ENCODE data around the gene ITGAE.

ITGAE gene

DNA sequence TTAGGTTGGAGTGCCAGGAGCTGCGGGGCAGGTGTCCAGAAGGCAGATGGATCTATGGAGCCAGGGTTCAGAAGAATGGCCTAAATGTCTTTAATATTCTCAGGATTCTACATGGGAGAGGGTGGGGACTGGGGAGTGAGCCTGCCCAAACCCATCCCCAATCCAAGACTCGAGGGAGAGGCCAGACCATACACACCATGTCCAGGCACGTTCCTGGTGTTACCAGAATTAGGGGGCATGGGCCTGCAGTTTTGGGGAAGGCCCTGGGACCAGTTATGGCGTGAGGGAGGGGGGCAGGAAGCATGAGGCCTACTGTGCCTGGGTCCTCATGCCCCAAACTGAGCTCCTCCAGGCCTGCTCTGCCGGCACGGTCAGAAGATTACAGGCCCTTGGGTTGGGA is 134.5 kb downstream of the ITGAE start:
- no peak for DNase-seq

DNA sequence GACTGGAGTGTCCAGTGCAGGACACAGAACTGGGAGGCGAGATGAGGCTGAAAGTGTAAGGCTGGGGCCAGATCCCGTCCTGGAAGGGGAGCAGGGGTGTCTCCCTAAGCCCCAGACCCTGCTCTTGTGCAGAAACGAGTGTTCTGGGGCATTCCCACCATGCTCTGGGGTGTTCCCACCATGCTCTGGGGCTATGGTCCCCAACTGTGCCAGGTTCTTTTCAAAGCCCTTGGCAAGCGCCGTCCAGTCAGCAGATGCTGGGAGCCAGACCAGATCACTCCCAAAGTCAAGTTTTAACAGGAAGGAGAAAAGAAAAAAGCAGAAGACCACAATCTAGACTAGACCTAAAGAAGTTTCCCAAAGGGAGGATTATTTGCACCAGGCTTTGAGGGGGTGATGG is 135.2 kb downstream of the ITGAE start:
- DNase-seq = no peak

Measured in effector CD8-positive, alpha-beta T cell (primary cell).